ENCODE data around the gene DCUN1D4.
"Not testable (repeated sequence)": the region's sequence is repeated elsewhere in the genome, so short reads cannot be mapped to it uniquely, and the experiment has no call there.

The DCUN1D4 gene

DNA sequence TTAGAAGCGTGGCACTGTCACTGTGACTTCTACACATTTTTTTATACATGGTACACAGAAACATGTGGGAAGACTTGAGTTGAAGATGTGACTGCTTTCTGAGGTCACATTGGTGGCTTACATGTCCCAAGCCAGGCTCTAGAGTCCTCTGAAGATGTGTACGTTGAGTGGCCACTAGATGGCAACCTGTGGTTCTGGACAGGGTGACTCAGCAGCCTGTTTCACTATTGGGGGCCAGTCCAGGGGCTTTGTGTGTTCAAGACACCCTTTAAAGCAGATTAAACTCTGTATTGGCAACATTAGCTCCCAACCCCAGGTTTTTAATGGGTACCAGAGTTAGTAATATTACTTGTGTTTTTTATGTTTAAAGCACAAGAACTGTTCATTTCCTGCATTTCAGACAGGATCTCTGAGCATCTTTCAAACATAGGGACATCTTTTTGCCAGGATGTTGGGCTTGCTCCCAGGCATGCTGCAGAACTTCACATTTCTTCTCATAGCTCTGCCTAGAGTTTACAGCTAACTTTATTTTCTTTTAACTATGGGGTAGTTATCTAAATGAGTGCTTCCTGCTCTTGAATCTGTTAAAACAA lies 53.0 kb downstream of the DCUN1D4 start:
- DNase-seq: peak; percentile 43

DNA sequence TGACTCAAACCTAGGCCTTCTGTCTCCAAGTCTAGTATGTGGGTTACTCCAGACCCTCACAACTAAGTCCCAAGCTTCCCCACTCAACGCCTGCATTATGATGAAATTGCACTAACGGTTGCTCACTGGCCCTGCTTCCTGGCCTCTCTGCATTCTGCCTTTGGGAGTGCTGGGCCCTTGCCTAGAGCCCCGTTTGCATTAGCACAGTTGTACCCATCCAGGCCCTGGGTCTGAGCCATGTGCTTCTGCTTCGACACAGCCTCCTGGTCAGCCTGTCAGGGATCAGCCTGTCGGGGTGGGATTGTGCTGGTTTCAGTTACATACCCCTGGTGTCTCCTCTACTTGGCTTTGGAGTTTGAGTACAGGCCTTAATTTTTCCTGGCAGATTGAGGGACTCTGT lies 58.4 kb downstream of the DCUN1D4 start:
- no peak for DNase-seq

DNA sequence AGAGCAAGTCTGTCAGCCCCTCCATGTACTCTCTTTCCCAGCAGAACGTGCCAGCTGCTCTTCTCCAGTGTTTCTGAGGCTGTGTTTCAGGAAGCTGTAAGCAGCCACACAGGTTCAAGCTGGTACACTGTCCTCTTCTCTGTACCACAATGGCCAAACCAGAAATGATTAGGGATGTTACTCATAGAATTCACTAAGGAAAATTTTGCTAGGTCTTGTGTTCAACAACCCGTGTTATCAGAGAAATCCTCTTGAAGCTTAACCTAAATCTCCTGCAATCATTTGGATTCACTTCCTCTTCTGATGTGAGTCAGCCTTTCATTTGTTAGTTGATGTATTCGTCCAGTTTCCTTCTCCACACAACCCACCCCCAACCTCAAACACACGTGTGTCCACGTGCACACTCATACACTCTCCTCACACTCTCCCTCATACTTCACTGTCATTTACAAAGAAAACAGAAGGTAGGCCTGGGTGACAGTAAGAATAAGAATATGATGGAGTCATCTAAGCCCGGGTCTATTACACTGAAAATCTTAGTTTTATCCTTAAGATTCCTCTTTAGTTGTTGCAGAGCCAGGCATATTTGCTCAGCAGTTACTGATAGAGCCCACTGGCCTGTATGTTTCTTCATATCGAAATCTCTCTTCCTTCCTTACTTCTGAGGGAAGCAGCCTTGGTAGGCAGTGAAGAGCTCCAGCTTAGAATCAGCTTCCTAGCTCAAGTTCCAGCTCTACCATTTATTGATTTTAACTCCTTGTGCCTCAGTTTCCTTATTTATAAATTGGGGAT lies 63.4 kb downstream of the DCUN1D4 start:
- DNase-seq: no peak

DNA sequence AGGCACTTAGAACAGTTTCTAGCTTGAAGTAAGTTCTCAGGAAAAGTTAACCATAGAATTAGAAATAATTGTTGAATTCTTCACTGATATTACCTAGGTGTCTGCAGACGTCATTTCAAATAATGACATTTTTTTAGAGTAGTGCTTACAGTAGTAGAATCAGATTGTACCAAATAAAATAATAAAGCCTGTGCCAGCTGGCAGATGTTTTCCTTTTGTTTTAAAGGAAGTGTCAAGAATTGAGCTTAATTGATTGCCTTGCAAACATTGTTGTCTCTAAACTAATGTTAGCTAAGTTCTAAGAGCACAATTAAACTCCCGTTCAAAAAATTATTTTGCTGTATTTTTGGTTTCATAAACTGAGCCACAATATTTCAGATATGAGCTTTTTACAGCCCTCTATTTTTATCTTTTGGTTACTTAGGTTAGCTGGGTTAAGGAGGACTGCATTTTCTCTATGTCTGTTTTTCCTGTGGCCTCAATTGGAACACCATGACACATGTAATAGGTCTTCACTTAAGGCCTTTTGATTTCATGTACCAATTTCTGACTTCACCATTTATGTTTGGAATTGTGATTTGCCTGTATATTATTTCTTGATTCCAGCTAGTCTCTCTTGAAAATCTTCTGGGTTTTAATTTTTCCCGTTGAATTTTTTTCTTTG lies 64.2 kb downstream of the DCUN1D4 start:
- no peak for DNase-seq

DNA sequence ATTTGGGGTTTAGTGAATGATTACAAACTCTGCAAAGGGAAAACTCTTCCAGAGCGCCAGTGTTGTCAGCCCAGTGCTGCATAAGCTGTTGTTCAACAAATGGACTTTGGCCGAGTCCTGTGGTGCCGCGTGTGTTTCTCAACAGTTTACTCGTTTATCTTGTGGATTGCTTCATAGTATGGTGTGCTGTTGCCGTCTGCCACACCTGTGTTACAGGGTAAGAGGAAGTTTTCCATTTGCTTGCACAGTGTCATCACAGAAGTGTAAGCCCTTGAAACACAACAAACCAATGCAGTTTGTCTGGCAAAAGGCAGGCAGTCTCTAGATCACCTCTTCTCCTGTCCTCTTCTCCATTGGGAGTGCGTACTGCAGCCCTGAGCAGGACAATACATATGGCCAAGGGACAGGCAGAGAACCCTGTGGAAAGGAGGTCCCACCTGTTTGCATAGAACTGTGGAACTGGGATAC lies 66.3 kb downstream of the DCUN1D4 start:
- DNase-seq: no peak

DNA sequence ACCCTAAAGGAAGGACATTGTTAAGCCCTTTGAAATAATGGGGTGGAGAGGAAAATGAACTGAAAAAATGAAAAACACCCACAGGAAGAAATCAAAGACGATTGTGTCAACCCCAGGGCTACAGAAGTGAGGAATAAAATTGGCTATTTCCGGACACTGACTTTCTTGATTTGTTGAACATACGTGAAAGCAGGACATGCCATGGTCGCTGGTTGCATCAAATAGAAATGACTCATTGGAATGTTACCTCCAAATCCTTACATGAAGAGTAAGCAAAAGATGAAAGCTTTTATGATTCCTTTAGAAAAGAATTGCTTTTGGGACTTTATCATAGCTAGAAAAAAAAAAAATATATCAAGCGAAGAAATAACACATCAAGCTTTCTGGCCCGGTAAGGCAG lies 75.3 kb downstream of the DCUN1D4 start:
- no peak for DNase-seq

DNA sequence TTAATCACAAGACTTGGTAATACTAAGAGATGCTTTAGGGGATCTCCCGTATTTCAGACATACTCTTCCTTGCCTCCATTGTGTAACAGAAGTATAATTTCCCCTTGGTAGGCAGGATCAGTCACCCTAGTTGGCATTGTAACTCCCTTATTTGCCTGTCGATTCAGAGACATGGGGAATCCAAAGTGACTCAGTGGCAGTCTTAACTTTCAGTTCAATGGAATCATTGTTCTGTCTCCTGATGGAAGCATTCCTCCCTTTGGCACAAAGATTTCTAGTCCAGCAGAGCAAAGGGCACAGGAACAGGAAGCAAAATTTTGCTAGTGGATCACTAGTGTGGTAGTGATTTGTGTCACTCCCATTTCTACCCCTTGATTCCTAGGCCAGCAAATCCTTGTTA lies 80.4 kb downstream of the DCUN1D4 start:
- DNase-seq: no peak

DNA sequence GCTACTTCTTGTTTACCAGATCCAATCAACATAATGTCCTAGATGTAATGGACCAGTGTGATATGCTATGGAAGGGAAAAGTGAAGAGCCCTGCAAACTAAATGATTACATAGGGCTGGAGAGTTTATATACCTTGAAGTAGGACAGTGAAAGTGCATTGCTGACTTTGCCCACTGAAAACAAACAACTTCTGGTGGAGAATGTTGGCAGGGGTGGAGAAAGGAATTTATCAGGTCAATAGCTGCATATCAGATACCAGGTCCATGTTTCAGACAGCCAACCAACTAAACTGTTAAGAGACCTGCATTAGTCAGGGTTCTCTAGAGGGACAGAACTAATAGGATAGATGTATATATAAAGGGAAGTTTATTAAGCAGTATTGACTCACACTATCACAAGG lies 82.4 kb downstream of the DCUN1D4 start:
- DNase-seq: no peak

DNA sequence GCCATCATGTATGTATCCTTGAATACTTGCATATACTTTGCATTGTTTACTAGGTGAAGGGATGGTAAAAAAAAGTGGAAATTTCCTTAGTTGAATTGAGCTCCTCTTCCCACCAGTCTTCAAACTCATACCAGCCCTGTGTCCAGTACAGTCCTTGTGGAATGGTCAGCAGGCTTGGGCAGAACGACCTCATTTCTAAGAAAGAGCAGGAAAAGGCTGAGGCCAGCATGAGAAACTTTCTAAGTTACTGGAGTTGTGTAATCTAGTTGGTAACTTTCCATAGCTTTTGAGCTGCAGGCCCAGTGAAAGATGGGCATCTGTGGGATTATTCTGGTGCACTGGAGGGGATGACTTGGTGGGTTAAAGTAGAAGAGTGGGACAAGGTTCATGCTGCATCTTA lies 87.6 kb downstream of the DCUN1D4 start:
- DNase-seq: no peak

DNA sequence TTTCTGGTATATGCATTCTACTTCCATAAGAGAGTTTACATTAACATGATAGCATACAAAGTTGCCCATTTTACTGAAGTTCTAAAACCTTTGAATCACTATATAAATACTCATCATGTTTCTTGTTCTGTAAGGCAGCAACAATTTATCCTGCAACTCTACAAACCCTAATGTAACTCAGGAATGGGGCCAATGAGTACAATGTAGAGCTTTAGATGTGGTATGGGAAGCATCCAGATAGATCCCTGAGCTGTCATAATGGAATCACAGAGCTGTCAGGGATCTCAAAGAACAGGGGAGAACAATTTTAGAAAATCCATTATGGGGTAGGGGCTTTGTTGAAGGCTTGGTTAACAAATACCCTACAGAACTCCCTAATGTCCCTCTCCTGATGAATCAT lies 88.5 kb downstream of the DCUN1D4 start:
- DNase-seq: no peak

DNA sequence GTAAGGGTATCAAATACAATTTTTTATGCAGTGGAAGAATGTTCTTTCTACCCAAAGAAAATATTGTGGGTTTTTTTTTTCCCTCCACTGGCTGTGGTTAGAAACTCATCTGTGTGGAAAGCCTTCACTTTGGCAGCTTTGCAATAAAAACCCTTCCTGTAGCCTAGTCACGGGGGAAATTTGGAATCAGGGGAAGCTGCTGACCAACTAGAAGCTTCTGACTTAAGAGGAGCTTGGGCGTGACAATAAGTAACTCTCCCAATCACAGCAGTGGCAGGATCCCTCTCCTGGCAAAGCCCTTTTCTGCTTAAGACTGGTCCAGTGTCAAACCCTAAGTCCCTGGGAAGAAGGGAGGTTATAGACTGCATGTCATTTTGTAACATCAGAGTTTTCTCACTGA lies 89.3 kb downstream of the DCUN1D4 start:
- no peak for DNase-seq

DNA sequence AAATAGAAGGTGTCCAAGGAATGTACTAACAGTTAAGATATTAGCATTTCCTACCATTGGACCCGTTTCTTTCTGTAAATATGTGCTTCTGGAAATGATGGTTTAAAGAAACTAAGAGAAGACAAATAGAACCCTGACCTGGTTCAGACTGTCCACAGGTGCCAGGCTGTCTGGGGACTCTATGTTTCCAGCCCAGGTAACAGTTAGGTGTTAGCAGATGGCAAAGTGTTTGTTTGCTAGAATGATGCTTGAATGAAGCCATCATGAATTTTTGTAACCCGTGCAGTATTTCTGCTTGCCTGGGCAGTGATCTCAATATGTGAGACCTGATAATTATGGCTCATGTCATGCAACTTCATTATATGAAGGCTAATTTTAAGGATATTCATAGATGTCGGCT lies 89.7 kb downstream of the DCUN1D4 start:
- DNase-seq: no peak

DNA sequence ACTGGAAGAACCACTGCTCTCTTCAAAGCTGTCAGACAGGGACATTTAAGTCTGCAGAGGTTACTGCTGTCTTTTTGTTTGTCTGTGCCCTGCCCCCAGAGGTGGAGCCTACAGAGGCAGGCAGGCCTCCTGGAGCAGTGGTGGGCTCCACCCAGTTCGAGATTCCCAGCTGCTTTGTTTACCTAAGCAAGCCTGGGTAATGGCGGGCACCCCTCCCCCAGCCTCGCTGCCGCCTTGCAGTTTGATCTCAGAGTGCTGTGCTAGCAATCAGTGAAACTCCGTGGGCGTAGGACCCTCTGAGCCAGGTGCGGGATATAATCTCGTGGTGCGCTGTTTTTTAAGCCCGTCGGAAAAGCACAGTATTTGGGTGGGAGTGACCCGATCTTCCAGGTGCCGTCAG lies 97.5 kb downstream of the DCUN1D4 start:
- DNase-seq: not testable (repeated sequence)

DNA sequence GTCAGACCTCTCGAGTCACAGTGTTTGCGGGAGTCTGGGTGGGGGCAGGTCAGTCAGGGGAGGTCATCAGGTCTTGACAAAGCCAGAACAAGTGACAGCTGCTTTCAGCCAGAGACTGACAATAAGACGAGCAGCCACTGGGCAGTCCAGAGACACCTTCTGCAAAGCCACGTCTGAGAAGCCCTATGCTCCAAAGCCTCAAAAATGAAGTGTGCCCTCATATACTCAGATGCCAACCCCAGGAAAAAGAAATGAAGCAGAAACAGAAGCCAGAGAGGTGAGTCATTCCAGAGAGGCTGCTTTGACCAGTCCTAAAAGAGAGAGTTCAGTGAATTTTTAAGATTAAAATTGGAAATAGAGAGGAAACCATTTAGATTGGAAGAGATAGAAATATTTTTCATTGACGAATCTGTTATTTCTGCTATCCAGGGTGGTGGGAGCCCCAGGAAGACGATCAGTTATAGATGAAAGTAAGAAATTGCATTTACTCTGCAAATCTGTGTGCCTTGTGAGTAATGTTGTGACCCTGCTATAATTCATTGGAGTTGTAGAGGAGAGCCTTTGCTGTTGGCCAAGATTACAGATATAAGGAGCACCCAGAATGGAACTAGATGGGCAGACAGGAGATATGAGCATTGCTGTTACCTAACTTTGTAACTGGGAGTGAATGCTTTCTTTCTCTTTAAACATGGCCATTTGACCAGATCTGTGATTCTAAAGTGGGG lies 99.3 kb downstream of the DCUN1D4 start:
- DNase-seq: no peak

DNA sequence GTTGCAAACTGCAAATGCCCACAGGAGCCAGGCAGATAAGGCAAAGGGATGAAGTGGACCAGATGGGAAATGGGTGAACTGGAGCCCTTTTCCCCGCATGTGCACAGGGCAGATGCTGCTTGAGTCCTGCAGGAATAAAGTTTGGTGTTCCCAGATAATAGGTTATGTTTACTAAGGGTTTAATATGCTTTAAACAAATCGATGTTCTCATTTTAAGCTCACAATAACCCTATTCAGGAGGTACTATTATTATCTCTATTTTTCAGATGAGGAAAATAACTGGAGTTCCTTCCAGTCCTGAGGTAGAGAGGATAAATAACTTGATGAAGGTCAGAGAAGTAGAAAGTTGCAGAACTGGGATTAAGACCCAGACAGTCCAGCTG lies 99.9 kb downstream of the DCUN1D4 start:
- DNase-seq: no peak

DNA sequence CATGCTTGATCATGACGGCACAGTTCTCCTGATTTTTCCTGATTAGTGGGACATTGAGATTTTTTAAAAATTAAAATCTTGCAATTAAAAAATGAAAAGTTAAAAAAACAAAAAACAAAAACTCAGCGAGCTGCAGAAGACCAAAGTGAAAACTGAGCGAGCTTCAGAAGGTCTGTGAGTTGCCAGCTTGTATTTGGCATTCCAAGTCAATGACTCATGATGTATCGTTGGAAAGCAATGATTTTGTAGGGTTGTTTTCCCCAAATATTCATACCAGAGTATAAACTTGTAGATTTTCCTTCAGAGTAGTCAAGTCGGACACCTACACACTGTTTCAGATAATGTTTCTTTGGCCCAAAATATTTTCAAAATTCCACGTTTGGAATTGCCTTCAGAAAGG lies 100.3 kb downstream of the DCUN1D4 start:
- no peak for DNase-seq

DNA sequence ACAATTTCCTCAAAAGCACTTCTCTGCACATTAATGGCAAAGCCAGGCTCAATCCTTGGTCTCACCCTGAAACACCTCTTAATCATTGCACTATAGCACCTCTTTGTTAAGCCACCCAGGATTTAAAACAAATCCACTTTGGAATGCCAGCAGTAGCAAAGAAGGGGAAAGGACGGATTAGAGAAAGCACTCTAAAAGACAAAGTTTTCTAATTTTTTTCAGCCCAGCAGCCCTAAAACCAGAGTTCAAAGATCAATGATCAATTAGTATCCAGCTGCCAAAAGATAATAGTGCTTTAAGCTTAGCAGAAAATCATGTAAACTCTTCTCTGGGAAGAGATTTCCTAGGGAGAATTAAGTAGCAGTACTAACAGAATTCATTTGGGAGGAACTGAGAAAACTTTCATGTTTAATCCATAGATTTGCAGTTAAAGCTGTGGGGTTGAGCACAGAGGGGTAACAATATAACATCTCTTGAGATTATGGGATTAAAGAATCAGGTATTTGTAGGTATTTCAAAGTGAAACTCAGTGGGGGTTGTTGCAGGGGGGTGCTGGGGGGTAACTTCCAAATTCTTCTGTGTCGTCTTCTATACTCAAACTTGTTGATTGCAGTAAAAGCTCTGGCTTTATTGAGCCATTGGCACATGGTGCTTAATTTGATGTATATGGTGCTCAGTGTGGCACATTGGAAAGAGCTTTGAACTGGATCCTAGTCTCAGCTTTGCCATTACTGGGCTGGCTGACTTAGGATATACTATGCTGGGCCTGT lies 115.4 kb downstream of the DCUN1D4 start:
- no peak for DNase-seq

DNA sequence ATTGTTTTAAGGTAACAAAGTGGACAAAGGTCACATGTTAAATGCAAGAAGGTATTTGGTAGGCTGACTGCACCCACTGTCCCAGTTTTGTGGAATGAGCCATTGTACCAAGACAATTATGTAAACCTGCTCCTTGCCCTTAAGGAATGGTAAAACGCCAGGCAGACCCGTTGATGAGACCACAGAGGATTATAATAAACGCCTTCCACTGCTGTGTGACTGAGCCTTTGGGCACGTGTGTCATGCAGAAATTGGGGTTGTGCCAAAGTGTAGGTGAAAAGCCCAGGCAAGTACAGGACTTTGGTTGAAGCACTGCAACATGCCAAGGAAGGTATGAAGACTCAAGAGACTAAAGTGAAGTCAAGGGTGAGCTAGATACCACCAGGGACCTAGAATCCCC lies 117.5 kb downstream of the DCUN1D4 start:
- no peak for DNase-seq

DNA sequence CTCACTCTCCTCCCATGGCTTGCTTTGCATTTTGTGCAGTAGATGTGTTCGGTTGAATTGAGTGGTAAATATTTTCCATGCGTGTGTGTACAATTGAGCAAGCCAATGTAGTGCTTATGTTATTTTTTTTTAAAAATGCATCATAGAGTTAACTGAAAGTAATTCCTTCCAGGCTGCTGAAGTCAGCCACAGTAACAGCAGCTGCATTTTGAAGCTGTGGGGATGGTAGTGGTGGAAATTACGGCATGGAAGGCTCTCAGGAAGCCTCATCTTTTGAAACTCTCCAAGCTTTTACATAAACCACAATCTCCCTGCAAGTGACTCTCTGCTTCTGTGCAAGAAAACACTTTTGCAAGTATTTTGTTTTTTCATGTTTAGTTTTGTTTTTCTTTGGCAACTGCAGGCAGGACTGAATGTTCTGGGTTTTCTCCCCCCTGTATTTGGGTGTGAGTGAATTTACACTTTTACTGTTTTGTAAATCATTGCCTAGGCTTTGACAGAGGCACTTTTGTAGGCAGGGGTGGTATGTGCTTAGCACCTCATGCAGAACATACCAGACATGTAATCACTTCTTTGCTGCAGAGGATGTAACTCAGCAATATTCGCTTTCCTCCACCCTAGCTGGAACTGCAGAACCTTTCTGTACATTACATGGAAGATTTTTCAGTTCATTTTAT lies 121.0 kb downstream of the DCUN1D4 start:
- DNase-seq: no peak

DNA sequence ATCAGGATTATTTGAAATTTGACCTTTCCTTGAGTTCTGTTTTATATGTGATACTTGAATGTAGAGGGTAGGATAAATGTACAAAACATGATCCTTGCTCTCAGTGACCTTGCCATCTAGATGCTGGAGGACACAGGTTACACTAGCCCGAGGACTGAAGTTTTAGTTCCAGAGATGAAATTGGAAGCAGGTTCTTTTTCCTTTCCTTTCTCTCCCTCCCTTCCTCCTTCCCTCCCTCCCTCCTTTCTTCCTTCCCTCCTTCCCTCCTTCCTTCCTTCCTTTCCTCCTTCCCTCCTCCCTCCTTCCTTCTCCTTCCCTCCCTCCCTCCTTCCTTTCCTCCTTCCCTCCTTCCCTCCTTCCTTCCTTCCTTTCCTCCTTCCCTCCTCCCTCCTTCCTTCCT lies 122.9 kb downstream of the DCUN1D4 start:
- DNase-seq: no peak

Measured in activated gamma-delta T cell treated with Interleukin-2 at 50 U/mL for 16 hours (primary cell).